NCI-H510A (cell line): ENCODE data around the gene JUP.
"Not testable (repeated sequence)": the region's sequence is repeated elsewhere in the genome, so short reads cannot be mapped to it uniquely, and the experiment has no call there.

Source experiments
- DNase-seq: peaks from one replicate; lab custom pipeline; 2025; lab: John Stamatoyannopoulos, UW

Gene JUP

GRCh38 chr17:41786227-41787020, at the start of gene JUP:
Gene JUP, minus strand, starts transcription at chr17:41786711. Its CDS starts 14,857 bp downstream, at chr17:41771854.
- DNase-seq, result peak; percentile 99

DNA sequence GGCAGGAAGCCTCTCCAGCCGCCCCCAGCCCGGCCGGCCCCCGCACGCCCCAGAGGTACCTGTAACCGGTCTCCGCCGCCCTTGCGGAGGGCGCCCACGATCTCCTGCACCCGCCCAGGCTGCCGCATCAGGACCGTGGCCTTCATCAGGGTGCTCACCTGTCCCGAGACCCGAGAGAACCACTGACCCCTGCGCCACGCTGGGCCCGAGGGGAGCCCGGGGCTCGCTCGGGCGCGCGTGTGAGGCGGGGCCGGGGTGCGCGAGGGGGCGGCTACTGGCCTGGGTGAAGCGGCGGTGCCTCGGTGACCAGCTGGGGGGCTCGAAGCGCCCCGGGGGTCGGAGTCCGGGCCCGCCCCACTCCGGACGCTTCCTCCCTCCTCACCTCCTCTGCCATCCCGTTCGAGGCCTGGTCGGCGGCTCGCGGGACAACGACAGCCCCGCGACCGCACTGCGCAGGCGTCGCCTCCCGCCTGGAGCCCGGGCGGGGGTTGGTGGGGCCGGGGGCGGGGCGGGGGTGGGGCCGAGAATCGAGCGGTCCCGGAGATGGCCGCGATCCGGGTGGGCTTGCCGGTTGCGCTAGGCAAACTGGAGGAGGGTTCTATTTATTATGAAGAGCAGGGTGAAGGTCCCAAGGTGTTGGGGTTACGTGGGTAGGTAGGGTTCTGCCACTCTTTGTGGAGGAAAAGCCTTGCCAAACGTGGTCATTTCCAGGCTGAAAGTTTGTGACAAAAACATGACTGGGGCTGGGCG, 49.5 kb upstream of the JUP start, which contains the start of gene NT5C3B:
Gene NT5C3B, minus strand, starts transcription at position 433 of the 750 bp plus-strand sequence. Its CDS starts 39 bp downstream, at position 394.
- DNase-seq, result peak; percentile 42

DNA sequence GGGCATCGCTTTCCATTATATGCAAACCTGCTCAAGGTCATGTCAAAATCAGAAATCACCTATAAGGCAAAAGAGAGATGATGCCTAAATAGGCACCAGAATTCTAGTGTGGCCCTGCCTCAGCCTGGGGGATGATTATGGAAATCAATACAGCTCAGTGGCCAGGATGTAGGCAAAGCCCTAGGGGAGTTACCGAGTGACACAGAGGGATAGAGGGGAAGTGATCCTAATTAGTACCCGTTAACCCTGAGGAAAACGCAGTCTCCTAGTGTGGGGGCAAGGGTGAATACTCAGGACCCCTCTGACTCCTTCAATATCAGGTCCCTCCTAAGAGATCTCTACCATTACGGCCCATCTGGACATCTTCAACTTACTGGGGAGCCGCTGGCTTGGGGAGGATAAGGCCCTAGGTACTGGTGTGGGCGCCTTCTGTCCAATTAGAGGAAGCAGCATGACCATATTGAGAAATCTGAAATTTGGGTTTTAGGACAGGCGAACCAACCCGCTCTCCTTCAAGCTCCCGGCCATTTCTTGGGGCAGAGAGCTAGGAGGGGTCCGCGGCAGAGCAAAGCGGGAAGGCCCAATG, 48.8 kb upstream of the JUP start:
- DNase-seq, result no peak

- not testable (repeated sequence) for DNase-seq
These were observed 43.5 kb upstream of the JUP start for GRCh38 chr17:41829961-41830360.

- no peak for DNase-seq
These were observed 38.8 kb upstream of the JUP start for GRCh38 chr17:41825175-41825845.

- DNase-seq, result no peak
These were observed 37.6 kb upstream of the JUP start for GRCh38 chr17:41824086-41824485.

DNA sequence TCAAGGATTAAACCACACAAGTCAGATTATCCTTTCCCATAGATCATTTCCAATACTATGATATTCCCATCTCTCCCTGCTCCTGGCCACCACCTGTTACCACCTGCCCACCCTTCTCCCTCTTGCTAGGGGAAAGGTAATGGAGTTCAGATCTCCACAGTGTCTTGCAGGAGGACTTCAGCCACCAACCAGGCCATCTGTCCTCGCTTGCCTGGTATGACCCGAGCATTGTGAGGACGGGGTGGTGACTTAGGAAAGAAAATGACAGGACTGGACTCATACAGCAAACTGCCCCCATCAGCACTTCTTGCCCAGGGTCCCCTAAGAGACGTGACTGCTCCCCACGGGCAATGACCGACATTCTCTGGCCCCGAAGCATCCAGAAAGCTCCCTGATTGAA, 37.1 kb upstream of the JUP start:
- no peak for DNase-seq

GRCh38 chr17:41823141-41823524, 36.6 kb upstream of the JUP start:
- no peak for DNase-seq

GRCh38 chr17:41822216-41823140, 36.0 kb upstream of the JUP start:
- no peak for DNase-seq

GRCh38 chr17:41821776-41822175, 35.3 kb upstream of the JUP start:
- DNase-seq, result no peak

- DNase-seq, result no peak
These were observed 31.5 kb upstream of the JUP start for GRCh38 chr17:41818024-41818423.

- no peak for DNase-seq
These were observed 30.3 kb upstream of the JUP start for GRCh38 chr17:41816637-41817320.

- no peak for DNase-seq
These were observed 27.7 kb upstream of the JUP start for GRCh38 chr17:41814195-41814594.

- no peak for DNase-seq
These were observed 27.2 kb upstream of the JUP start for GRCh38 chr17:41813699-41814124.

GRCh38 chr17:41813152-41813680, 26.7 kb upstream of the JUP start:
- no peak for DNase-seq

- DNase-seq, result peak; percentile 89
These were observed 26.1 kb upstream of the JUP start, which contains the start of gene FKBP10 for GRCh38 chr17:41812381-41813151. Gene FKBP10, plus strand, starts transcription at chr17:41813004. Its CDS starts 31 bp downstream, at chr17:41813035.

DNA sequence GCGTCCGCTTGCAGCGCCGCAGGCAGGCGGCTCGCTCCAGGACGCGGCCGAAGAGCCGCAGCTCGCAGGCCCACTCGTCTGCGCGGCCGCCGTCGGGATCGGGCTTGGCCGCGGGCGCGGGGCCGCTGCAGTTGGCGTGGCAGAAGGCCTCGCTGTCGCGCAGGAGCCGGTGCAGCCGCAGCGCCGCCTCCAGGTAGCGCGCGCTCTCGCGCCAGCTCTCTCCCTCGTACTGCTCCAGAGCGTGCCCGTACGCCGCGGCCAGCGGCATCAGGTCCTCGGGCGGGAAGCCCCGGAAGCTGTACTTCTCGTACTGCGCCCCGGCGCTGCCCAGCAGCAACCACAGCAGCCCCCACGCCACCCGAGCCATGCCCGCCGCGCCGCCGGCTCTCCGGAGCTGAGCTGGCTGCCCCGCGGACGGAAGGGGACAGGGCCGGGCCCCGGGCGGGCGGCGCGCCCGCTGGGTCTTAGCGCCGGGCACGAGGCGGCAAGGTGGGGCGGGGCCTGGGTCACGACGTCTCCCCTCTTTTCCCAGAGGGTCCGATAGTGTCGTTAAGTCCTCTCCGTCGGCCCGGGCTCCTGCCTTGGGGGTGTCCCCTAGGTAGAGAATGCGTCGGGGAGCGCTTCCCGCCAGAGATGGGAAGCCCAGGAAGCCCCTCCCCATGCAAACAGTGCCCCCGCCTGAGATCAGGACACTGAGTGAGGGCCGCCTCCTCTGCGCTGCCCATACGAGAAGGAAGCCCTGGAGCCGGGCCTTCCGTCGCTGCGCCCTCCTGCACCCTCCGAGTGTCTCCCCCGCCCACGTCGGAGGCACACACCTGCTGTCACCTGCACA, 25.3 kb upstream of the JUP start, which contains the start of gene P3H4:
Gene P3H4, minus strand, starts transcription at position 401 of the 832 bp plus-strand sequence. Its CDS starts 34 bp downstream, at position 367.
- DNase-seq, result peak; percentile 86
